Breast epithelium (tissue), 3 donors: ENCODE measurements around the gene DPP4.

Experiments used
- CTCF ChIP-seq, 3 donors: fragments of 450-650 bp; IDR thresholded peaks; one replicate each; pipeline ENCODE4 v1.5.1; 2016 to 2017; ENCODE audit warnings: antibody characterized with exemption in 3 of 3, mild to moderate bottlenecking in 3 of 3, moderate library complexity in 3 of 3
- POLR2A ChIP-seq: fragments of 450-650 bp; IDR thresholded peaks from one replicate; pipeline ENCODE4 v1.6.1; 2016; ENCODE audit warnings: antibody characterized with exemption, mild to moderate bottlenecking, moderate library complexity
- POLR2AphosphoS5 ChIP-seq, 3 donors: sonication (generic); formaldehyde crosslinking; IDR thresholded peaks; one replicate each; pipeline ENCODE4 v1.6.1; 2017; ENCODE audit warnings: antibody characterized with exemption in 3 of 3

DNA sequence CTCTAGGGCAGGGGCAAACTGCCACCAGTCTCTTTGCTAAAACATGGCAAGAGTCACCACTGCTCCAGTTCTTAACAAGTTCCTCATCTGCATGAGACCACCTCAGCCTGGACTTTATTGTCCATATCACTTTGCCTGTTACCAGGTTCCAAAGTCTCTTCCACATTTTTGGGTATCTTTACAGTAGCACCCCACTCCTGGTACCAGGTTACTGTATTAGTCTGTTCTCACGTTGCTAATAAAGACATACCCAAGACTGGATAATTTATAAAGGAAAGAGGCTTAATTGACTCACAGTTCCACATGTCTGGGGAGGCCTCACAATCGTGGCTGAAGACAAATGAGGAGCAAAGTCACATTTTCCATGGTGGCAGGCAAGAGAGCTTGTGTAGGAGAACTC, 5.5 kb upstream of the DPP4 start:
- TF ChIP-seq CTCF (IDR thresholded peaks at IDR 0.05): no peak
- no peak for TF ChIP-seq POLR2A
- no peak for TF ChIP-seq POLR2AphosphoS5 (IDR thresholded peaks at IDR 0.05)
